ENCODE measurements around the gene LYST.

The LYST gene

DNA sequence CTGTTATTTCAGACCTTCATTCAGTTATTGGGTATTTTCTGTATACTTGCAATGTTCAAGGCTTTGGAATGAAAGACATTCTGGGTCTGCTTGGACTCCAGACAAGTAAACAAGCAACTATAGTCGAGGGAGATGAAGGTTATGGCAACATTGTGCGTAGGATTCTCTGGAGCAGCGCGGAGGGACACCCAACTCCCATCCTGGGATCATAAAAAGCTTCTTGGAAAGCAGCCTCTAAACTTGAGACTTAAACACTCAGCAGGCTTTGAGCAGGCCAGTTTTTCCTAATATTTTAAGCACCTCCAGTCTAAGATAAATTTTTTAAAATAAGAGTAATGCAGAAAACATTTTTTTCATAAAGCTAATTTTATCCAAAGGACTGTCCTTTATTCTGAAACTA is 7.6 kb upstream of the LYST start:
- Histone ChIP-seq H3F3A (ENCODE audit: low read depth) (no peaks in the 10 kb centered on the region), H3K4me3 (ENCODE audit: low read length, poor library complexity, severe bottlenecking) (no peak overlapping the region), H3K9ac (ENCODE audit: low read depth, low read length, poor library complexity, severe bottlenecking) (no peak overlapping the region), H3K9me2 (replicated peaks; ENCODE audit: low read depth, low read length) (no peaks in the 10 kb centered on the region), H3K27me3 (ENCODE audit: insufficient read depth, low read length, poor library complexity, severe bottlenecking) (no peaks in the 10 kb centered on the region), H4K20me1 (ENCODE audit: insufficient read depth, low read length, poor library complexity, severe bottlenecking) (no peaks in the 10 kb centered on the region), H2AFZ (ENCODE audit: low read length) (no peak overlapping the region), H3K4me1 (ENCODE audit: insufficient read depth, low read length, poor library complexity, severe bottlenecking) (no peaks in the 10 kb centered on the region), H3K36me3 (ENCODE audit: insufficient read depth, low read length) (no peaks in the 10 kb centered on the region), H3K4me2 (ENCODE audit: low read depth, low read length, poor library complexity, severe bottlenecking) (no peak overlapping the region), H3K79me2 (ENCODE audit: insufficient read depth, low read length) (no peaks in the 10 kb centered on the region), H3K9me3 (ENCODE audit: insufficient read depth, low read depth, low read length) (no peaks in the 10 kb centered on the region)
- TF ChIP-seq EZH2phosphoT487 (IDR thresholded peaks at IDR 0.05; ENCODE audit: borderline replicate concordance) = no peak
- TF ChIP-seq, protein P1, sequence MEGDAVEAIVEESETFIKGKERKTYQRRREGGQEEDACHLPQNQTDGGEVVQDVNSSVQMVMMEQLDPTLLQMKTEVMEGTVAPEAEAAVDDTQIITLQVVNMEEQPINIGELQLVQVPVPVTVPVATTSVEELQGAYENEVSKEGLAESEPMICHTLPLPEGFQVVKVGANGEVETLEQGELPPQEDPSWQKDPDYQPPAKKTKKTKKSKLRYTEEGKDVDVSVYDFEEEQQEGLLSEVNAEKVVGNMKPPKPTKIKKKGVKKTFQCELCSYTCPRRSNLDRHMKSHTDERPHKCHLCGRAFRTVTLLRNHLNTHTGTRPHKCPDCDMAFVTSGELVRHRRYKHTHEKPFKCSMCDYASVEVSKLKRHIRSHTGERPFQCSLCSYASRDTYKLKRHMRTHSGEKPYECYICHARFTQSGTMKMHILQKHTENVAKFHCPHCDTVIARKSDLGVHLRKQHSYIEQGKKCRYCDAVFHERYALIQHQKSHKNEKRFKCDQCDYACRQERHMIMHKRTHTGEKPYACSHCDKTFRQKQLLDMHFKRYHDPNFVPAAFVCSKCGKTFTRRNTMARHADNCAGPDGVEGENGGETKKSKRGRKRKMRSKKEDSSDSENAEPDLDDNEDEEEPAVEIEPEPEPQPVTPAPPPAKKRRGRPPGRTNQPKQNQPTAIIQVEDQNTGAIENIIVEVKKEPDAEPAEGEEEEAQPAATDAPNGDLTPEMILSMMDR (conservative IDR thresholded peaks at IDR 0.05; ENCODE audit: low read length) = no peak

DNA sequence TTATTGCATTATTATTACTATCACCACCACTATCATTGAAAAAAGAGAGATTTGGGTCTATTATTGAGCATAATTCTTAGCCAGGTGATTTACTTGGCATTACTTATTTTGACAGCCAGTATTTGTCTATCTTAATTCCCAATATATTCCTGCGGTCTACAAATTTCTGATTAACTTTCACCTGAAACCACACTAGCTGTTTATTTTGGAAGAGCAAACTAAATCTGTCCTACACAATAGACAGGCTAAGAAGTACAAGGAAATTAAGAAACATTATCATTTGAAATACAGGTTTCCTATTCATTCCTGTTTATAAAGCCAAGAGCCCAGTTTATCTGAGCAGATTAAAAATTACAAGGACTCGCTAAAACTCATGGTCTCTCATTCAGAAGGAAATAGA is 6.9 kb upstream of the LYST start:
- Histone ChIP-seq H2AFZ (ENCODE audit: low read length) (no peak overlapping the region), H3K4me1 (ENCODE audit: insufficient read depth, low read length, poor library complexity, severe bottlenecking) (no peaks in the 10 kb centered on the region), H3K4me2 (ENCODE audit: low read depth, low read length, poor library complexity, severe bottlenecking) (no peak overlapping the region), H3K9me2 (replicated peaks; ENCODE audit: low read depth, low read length) (no peaks in the 10 kb centered on the region), H3K9ac (ENCODE audit: low read depth, low read length, poor library complexity, severe bottlenecking) (no peak overlapping the region), H3K27me3 (ENCODE audit: insufficient read depth, low read length, poor library complexity, severe bottlenecking) (no peaks in the 10 kb centered on the region), H3K79me2 (ENCODE audit: insufficient read depth, low read length) (no peaks in the 10 kb centered on the region), H3K36me3 (ENCODE audit: insufficient read depth, low read length) (no peaks in the 10 kb centered on the region), H3F3A (ENCODE audit: low read depth) (no peaks in the 10 kb centered on the region), H3K4me3 (ENCODE audit: low read length, poor library complexity, severe bottlenecking) (no peak overlapping the region), H4K20me1 (ENCODE audit: insufficient read depth, low read length, poor library complexity, severe bottlenecking) (no peaks in the 10 kb centered on the region), H3K9me3 (ENCODE audit: insufficient read depth, low read depth, low read length) (no peaks in the 10 kb centered on the region)
- TF ChIP-seq, protein P1 (conservative IDR thresholded peaks at IDR 0.05; ENCODE audit: low read length) = no peak
- TF ChIP-seq EZH2phosphoT487 (IDR thresholded peaks at IDR 0.05; ENCODE audit: borderline replicate concordance) = no peak

DNA sequence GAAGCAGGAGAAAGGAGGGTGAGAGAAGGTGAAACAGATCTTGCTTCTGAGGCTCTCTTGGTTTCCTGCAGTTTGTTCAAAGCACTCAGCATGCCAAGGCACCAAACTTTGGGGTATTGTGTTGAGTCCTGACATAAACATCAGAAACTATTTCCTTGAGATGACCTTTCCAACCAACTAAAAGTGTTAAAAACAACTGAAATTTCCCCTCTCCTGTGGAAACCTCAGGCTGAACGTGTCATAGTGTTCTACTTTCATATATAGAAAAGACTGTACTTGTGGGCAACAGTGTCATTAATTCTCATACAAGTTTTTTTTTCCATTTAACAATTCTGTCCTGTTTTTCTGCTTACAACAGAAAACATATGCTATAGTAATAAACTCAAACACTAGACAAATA is 6.3 kb upstream of the LYST start:
- Histone ChIP-seq H3K27me3 (ENCODE audit: insufficient read depth, low read length, poor library complexity, severe bottlenecking) (no peaks in the 10 kb centered on the region), H4K20me1 (ENCODE audit: insufficient read depth, low read length, poor library complexity, severe bottlenecking) (no peaks in the 10 kb centered on the region), H3K4me1 (ENCODE audit: insufficient read depth, low read length, poor library complexity, severe bottlenecking) (no peaks in the 10 kb centered on the region), H3K4me2 (ENCODE audit: low read depth, low read length, poor library complexity, severe bottlenecking) (no peak overlapping the region), H3K9ac (ENCODE audit: low read depth, low read length, poor library complexity, severe bottlenecking) (no peak overlapping the region), H3F3A (ENCODE audit: low read depth) (no peaks in the 10 kb centered on the region), H3K36me3 (ENCODE audit: insufficient read depth, low read length) (no peaks in the 10 kb centered on the region), H3K9me3 (ENCODE audit: insufficient read depth, low read depth, low read length) (no peaks in the 10 kb centered on the region), H3K79me2 (ENCODE audit: insufficient read depth, low read length) (no peaks in the 10 kb centered on the region), H3K4me3 (ENCODE audit: low read length, poor library complexity, severe bottlenecking) (no peak overlapping the region), H2AFZ (ENCODE audit: low read length) (no peak overlapping the region), H3K9me2 (replicated peaks; ENCODE audit: low read depth, low read length) (no peaks in the 10 kb centered on the region)
- TF ChIP-seq, protein P1 (conservative IDR thresholded peaks at IDR 0.05; ENCODE audit: low read length) = no peak
- TF ChIP-seq EZH2phosphoT487 (IDR thresholded peaks at IDR 0.05; ENCODE audit: borderline replicate concordance) = no peak
